Large intestine (tissue), 3 donors: ENCODE data around the gene RARRES2. TPM values are rescaled to one million over a fixed set of nuclear protein-coding genes. Genes with fewer than 3 reads are reported as not detected.
"Not testable (repeated sequence)": the region's sequence is repeated elsewhere in the genome, so short reads cannot be mapped to it uniquely, and the experiment has no call there.

Experiments
- DNase-seq, 2 donors: peaks; one replicate each; pipeline versions ENCODE4 v3.0.0 to v3.0.0-alpha.2; 2013
- H3K27ac ChIP-seq: one replicate; pipeline ENCODE4 v1.5.1; 2013; ENCODE audit warnings: low read length
- H3K27me3 ChIP-seq: 2 replicates; pipeline ENCODE4 v1.6.1; 2013; ENCODE audit warnings: low read length; ENCODE audit not compliant: control insufficient read depth, insufficient read depth
- H3K36me3 ChIP-seq: 2 replicates; pipeline ENCODE4 v1.6.1; 2013; ENCODE audit warnings: low read length; ENCODE audit not compliant: control insufficient read depth, insufficient read depth
- H3K4me1 ChIP-seq: one replicate; pipeline ENCODE4 v1.6.1; 2013; ENCODE audit warnings: low read length; ENCODE audit not compliant: control insufficient read depth, insufficient read depth
- H3K4me3 ChIP-seq: one replicate; pipeline ENCODE4 v1.5.1; 2013; ENCODE audit warnings: low read length
- H3K9me3 ChIP-seq: one replicate; pipeline ENCODE4 v1.6.1; 2013; ENCODE audit warnings: mild to moderate bottlenecking, low read depth, low read length, moderate library complexity; ENCODE audit not compliant: control insufficient read depth
- WGBS: methylation state at CpG from one replicate; pipeline ENCODE4 v1.1.5; 2013; ENCODE audit warnings: low lambda C conversion rate; ENCODE audit not compliant: insufficient coverage; 5-methylcytosine and 5-hydroxymethylcytosine counted together
- polyA plus RNA-seq: library from polyadenylated mRNA; unstranded; fragments of 120-200 nt; gene quantifications from one replicate; pipeline ENCODE4 v1.2.1, GENCODE V29; 2013

RARRES2 gene
- polyA plus RNA-seq, 1 donor: 58.2 TPM

- DNase-seq: no peak
- Histone ChIP-seq H3K9me3 (no peaks in the 10 kb centered on the region), H3K27ac (no peak overlapping the region), H3K36me3 (no peaks in the 10 kb centered on the region), H3K27me3 (no peaks in the 10 kb centered on the region), H3K4me1 (no peaks in the 10 kb centered on the region), H3K4me3 (no peak overlapping the region)
Measured at GRCh38 chr7:150308575-150308974, 32.9 kb downstream of the RARRES2 start.

GRCh38 chr7:150307904-150308303 is 33.5 kb downstream of the RARRES2 start:
- 78% methylated on average over 3 of the region's 9 CpGs for WGBS
- no peak for DNase-seq
- Histone ChIP-seq H3K36me3 (no peaks in the 10 kb centered on the region), H3K4me3 (no peak overlapping the region), H3K27ac (no peak overlapping the region), H3K9me3 (no peaks in the 10 kb centered on the region), H3K27me3 (no peaks in the 10 kb centered on the region), H3K4me1 (no peaks in the 10 kb centered on the region)

GRCh38 chr7:150307129-150307528 is 34.3 kb downstream of the RARRES2 start:
- Histone ChIP-seq H3K27ac (no peak overlapping the region), H3K27me3 (no peaks in the 10 kb centered on the region), H3K9me3 (no peaks in the 10 kb centered on the region), H3K4me3 (no peak overlapping the region), H3K4me1 (no peaks in the 10 kb centered on the region), H3K36me3 (no peaks in the 10 kb centered on the region)
- no peak for DNase-seq
- no CpG with 5 or more reads among the region's 3 CpGs for WGBS

GRCh38 chr7:150306377-150306776 is 35.1 kb downstream of the RARRES2 start:
- DNase-seq, H3K9me3 ChIP-seq: not testable (repeated sequence)
- WGBS: 94% methylated on average over 3 of the region's 5 CpGs

GRCh38 chr7:150305903-150306284 is 35.5 kb downstream of the RARRES2 start:
- H3K27me3 ChIP-seq, H3K4me1 ChIP-seq, H3K4me3 ChIP-seq, H3K9me3 ChIP-seq, DNase-seq, H3K27ac ChIP-seq, H3K36me3 ChIP-seq: not testable (repeated sequence)
- WGBS: no CpG with 5 or more reads among the region's 2 CpGs

More at GRCh38 chr7:150306377-150306776, 35.1 kb downstream of the RARRES2 start:
- H3K4me1 ChIP-seq, H3K27me3 ChIP-seq, H3K4me3 ChIP-seq, H3K27ac ChIP-seq, H3K36me3 ChIP-seq: not testable (repeated sequence)

- not testable (repeated sequence) for H3K4me3 ChIP-seq, H3K27ac ChIP-seq, DNase-seq, H3K27me3 ChIP-seq, H3K9me3 ChIP-seq, H3K36me3 ChIP-seq, H3K4me1 ChIP-seq
- no CpG with 5 or more reads among the region's 11 CpGs for WGBS
Measured at GRCh38 chr7:150305259-150305902, 36.0 kb downstream of the RARRES2 start.

- not testable (repeated sequence) for H3K27me3 ChIP-seq, H3K27ac ChIP-seq, H3K4me1 ChIP-seq, H3K36me3 ChIP-seq, H3K4me3 ChIP-seq, DNase-seq, H3K9me3 ChIP-seq
- WGBS: no CpG with 5 or more reads among the region's 8 CpGs
Measured at GRCh38 chr7:150304499-150305258, 36.8 kb downstream of the RARRES2 start.

GRCh38 chr7:150302908-150303310 is 38.5 kb downstream of the RARRES2 start:
- no CpG with 5 or more reads among the region's 1 CpG for WGBS
- H3K4me1 ChIP-seq, H3K9me3 ChIP-seq, H3K36me3 ChIP-seq, H3K27ac ChIP-seq, DNase-seq, H3K4me3 ChIP-seq, H3K27me3 ChIP-seq: not testable (repeated sequence)

GRCh38 chr7:150297978-150298377 is 43.5 kb downstream of the RARRES2 start:
- DNase-seq, H3K27ac ChIP-seq, H3K4me3 ChIP-seq, H3K36me3 ChIP-seq, H3K9me3 ChIP-seq, H3K27me3 ChIP-seq, H3K4me1 ChIP-seq: not testable (repeated sequence)

- H3K36me3 ChIP-seq, H3K9me3 ChIP-seq, H3K27ac ChIP-seq, DNase-seq, H3K4me1 ChIP-seq, H3K4me3 ChIP-seq, H3K27me3 ChIP-seq: not testable (repeated sequence)
- WGBS: no CpG with 5 or more reads among the region's 10 CpGs
Measured at GRCh38 chr7:150296802-150297201, 44.6 kb downstream of the RARRES2 start.

- not testable (repeated sequence) for H3K4me3 ChIP-seq, H3K36me3 ChIP-seq, H3K27ac ChIP-seq, H3K9me3 ChIP-seq, DNase-seq, H3K27me3 ChIP-seq, H3K4me1 ChIP-seq
- WGBS: no CpG with 5 or more reads among the region's 8 CpGs
Measured at GRCh38 chr7:150295614-150296013, 45.8 kb downstream of the RARRES2 start.
